H9 (cell line): Measurements from ENCODE around the gene CDS1. TPM values are rescaled to one million over a fixed set of nuclear protein-coding genes. Genes with fewer than 3 reads are reported as not detected.

Experiments
- DNase-seq: peaks from one replicate; pipeline ENCODE4 v3.0.0-alpha.2; 2017
- H2AFZ ChIP-seq: one replicate; pipeline ENCODE4 v1.6.1; 2013; ENCODE audit warnings: mild to moderate bottlenecking, low read length, control low read depth, moderate library complexity
- H2AK5ac ChIP-seq: 2 replicates; pipeline ENCODE4 v1.6.1; 2013; ENCODE audit warnings: low read length, control low read depth, mixed read lengths; ENCODE audit not compliant: insufficient read length
- H2BK120ac ChIP-seq: one replicate; pipeline ENCODE4 v1.6.1; 2013; ENCODE audit warnings: low read depth, mild to moderate bottlenecking, low read length, control low read depth, inconsistent platforms; ENCODE audit not compliant: poor library complexity, severe bottlenecking
- H2BK12ac ChIP-seq: 2 replicates; pipeline ENCODE4 v1.6.1; 2013; ENCODE audit warnings: low read length, control low read depth, mixed read lengths, low read depth; ENCODE audit not compliant: insufficient read length
- H2BK15ac ChIP-seq: 2 replicates; pipeline ENCODE4 v1.6.1; 2013; ENCODE audit warnings: low read depth, low read length, control low read depth
- H2BK20ac ChIP-seq: one replicate; pipeline ENCODE4 v1.6.1; 2013; ENCODE audit warnings: low read depth, mild to moderate bottlenecking, low read length, control low read depth, inconsistent platforms; ENCODE audit not compliant: poor library complexity, severe bottlenecking
- H2BK5ac ChIP-seq: 2 replicates; pipeline ENCODE4 v1.6.1; 2013; ENCODE audit warnings: low read length, control low read depth, mixed read lengths; ENCODE audit not compliant: insufficient read length
- H3K14ac ChIP-seq: 2 replicates; pipeline ENCODE4 v1.6.1; 2013; ENCODE audit warnings: low read length, control low read depth; ENCODE audit not compliant: insufficient read depth
- H3K18ac ChIP-seq: 2 replicates; pipeline ENCODE4 v1.6.1; 2013; ENCODE audit warnings: low read depth, mild to moderate bottlenecking, mixed read lengths, low read length, control low read depth; ENCODE audit not compliant: insufficient read length
- H3K23ac ChIP-seq: 2 replicates; pipeline ENCODE4 v1.6.1; 2013; ENCODE audit warnings: low read length, control low read depth, mixed read lengths, low read depth; ENCODE audit not compliant: insufficient read length
- H3K23me2 ChIP-seq: 2 replicates; pipeline ENCODE4 v1.6.1; 2013; ENCODE audit warnings: low read depth, mild to moderate bottlenecking, mixed read lengths, low read length, control low read depth; ENCODE audit not compliant: insufficient read length, poor library complexity, severe bottlenecking
- H3K27ac ChIP-seq: 2 replicates; pipeline ENCODE4 v1.5.1; 2013; ENCODE audit warnings: low read length, control low read depth, mixed read lengths, low read depth; ENCODE audit not compliant: insufficient read length
- H3K27me3 ChIP-seq: 2 replicates; pipeline ENCODE4 v1.6.1; 2013; ENCODE audit warnings: low read length, control low read depth, inconsistent platforms; ENCODE audit not compliant: insufficient read depth
- H3K4ac ChIP-seq: 2 replicates; pipeline ENCODE4 v1.6.1; 2013; ENCODE audit warnings: low read depth, mild to moderate bottlenecking, control low read depth, inconsistent platforms, low read length, moderate library complexity
- H3K4me1 ChIP-seq: 2 replicates; pipeline ENCODE4 v1.6.1; 2013; ENCODE audit warnings: low read length, control low read depth, inconsistent platforms; ENCODE audit not compliant: insufficient read depth
- H3K4me2 ChIP-seq: 2 replicates; pipeline ENCODE4 v1.6.1; 2013; ENCODE audit warnings: low read length, control low read depth, mixed read lengths; ENCODE audit not compliant: insufficient read length, insufficient read depth
- H3K56ac ChIP-seq: 2 replicates; pipeline ENCODE4 v1.6.1; 2013; ENCODE audit warnings: low read depth, mild to moderate bottlenecking, mixed read lengths, low read length, control low read depth; ENCODE audit not compliant: insufficient read length
- H3K79me1 ChIP-seq: 2 replicates; pipeline ENCODE4 v1.6.1; 2013; ENCODE audit warnings: low read depth, mild to moderate bottlenecking, moderate library complexity, low read length, control low read depth, inconsistent platforms; ENCODE audit not compliant: insufficient read depth, poor library complexity, severe bottlenecking
- H3K79me2 ChIP-seq: 2 replicates; pipeline ENCODE4 v1.6.1; 2013; ENCODE audit warnings: low read length, control low read depth, inconsistent platforms; ENCODE audit not compliant: insufficient read depth
- H3K9ac ChIP-seq: 2 replicates; pipeline ENCODE4 v1.6.1; 2013; ENCODE audit warnings: low read length, control low read depth, mixed read lengths; ENCODE audit not compliant: insufficient read length; ENCODE audit errors: extremely low read depth
- H3K9me3 ChIP-seq: one replicate; pipeline ENCODE4 v1.6.1; 2013; ENCODE audit warnings: low read depth, low read length, inconsistent platforms; ENCODE audit not compliant: control insufficient read depth
- H3T11ph ChIP-seq: one replicate; pipeline ENCODE4 v1.6.1; 2013; ENCODE audit warnings: mild to moderate bottlenecking, low read length, control low read depth, inconsistent platforms
- H4K20me1 ChIP-seq: one replicate; pipeline ENCODE4 v1.6.1; 2013; ENCODE audit not compliant: control insufficient read depth, insufficient read length, insufficient read depth
- H4K5ac ChIP-seq: 2 replicates; pipeline ENCODE4 v1.6.1; 2013; ENCODE audit warnings: low read depth, mild to moderate bottlenecking, mixed read lengths, low read length, control low read depth; ENCODE audit not compliant: insufficient read length
- H4K8ac ChIP-seq: replicated peaks from 2 replicates; pipeline ENCODE4 v1.6.1; 2013; ENCODE audit warnings: low read length, control low read depth, mixed read lengths, low read depth; ENCODE audit not compliant: insufficient read length
- H4K91ac ChIP-seq: 2 replicates; pipeline ENCODE4 v1.6.1; 2013; ENCODE audit warnings: low read depth, mild to moderate bottlenecking, moderate library complexity, mixed read lengths, low read length, control low read depth; ENCODE audit not compliant: insufficient read length
- H3K27ac Mint-ChIP-seq, 3 experiments: 2 replicates in 2 of 3; 3 replicates in 1 of 3; pipeline ENCODE4 v1.8.0; 2020 to 2021; ENCODE audit warnings: mixed read lengths in 3 of 3, mild to moderate bottlenecking in 1 of 3, moderate library complexity in 1 of 3
- H3K27me3 Mint-ChIP-seq: 2 replicates; pipeline ENCODE4 v1.8.0; 2021; ENCODE audit warnings: low read depth, mild to moderate bottlenecking, moderate library complexity, mixed read lengths
- H3K36me3 Mint-ChIP-seq, 3 experiments: 2 replicates in 2 of 3; 3 replicates in 1 of 3; pipeline ENCODE4 v1.8.0; 2020 to 2021; ENCODE audit warnings: low read depth in 3 of 3, mixed read lengths in 3 of 3; ENCODE audit not compliant: insufficient read depth in 1 of 3
- H3K4me1 Mint-ChIP-seq, 2 experiments: 2 replicates each; pipeline ENCODE4 v1.8.0; 2020; ENCODE audit warnings: mixed read lengths in 2 of 2
- H3K4me3 Mint-ChIP-seq, 2 experiments: 2 replicates in 1 of 2; 3 replicates in 1 of 2; pipeline ENCODE4 v1.8.0; 2020 to 2021; ENCODE audit warnings: mild to moderate bottlenecking in 2 of 2, mixed read lengths in 2 of 2, moderate library complexity in 1 of 2
- H3K9me3 Mint-ChIP-seq, 2 experiments: 2 replicates in 1 of 2; 3 replicates in 1 of 2; pipeline ENCODE4 v1.8.0; 2020; ENCODE audit warnings: mild to moderate bottlenecking in 2 of 2, mixed read lengths in 2 of 2, moderate library complexity in 1 of 2
- WGBS: extraction: QIAGEN DNeasy Blood & Tissue Kit; methylation state at CpG from one replicate; pipeline ENCODE4 v1.1.7; 2013; ENCODE audit warnings: missing lambda C conversion rate, low lambda C conversion rate, mixed read lengths; ENCODE audit not compliant: insufficient read length; ENCODE audit errors: extremely low coverage; 5-methylcytosine and 5-hydroxymethylcytosine counted together
- total RNA-seq: library from RNA; stranded (reverse); gene quantifications from 2 replicates; pipeline ENCODE4 v1.2.1, GENCODE V29; 2021
- TF ChIP-seq, protein P1 (sequence below): fragments of 200-600 bp; sonication (generic); conservative IDR thresholded peaks from 3 replicates; pipeline ENCODE4 v1.8.0; 2021; ENCODE audit warnings: antibody characterized with exemption, mild to moderate bottlenecking

Gene CDS1
- total RNA-seq, 1 experiment from 2014 or later = 7.5 TPM

DNA sequence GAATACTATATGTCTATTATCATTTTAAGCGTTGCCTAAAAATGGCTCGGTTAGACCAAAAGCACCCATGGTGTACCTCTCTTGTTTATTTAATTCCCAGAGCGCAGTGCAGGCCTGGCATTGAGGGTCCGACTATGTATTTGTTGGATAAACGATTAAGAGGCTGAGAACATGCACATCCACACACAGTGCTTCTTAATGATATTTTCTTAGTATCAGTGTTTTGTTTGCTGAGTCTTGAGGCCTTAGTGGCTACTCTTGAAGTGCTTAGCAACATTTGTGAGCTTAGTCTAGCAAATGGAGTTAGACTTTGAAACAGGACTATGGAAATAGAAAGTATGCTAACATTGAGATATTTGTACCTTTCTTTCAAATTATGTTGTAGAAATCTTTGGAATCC lies 43.7 kb downstream of the CDS1 start:
- Histone ChIP-seq H4K91ac (no peak overlapping the region), H3K9me3 (no peaks in the 10 kb centered on the region), H3K79me1 (no peaks in the 10 kb centered on the region), H3K14ac (no peak overlapping the region), H3K56ac (no peak overlapping the region), H2AK5ac (no peak overlapping the region), H2BK120ac (no peak overlapping the region), H4K20me1 (no peaks in the 10 kb centered on the region), H3K4me2 (no peak overlapping the region), H4K5ac (no peak overlapping the region), H2BK20ac (no peak overlapping the region), H2BK12ac (no peak overlapping the region), H4K8ac (no peak overlapping the region), H3T11ph (no peak overlapping the region), H3K23me2 (no peaks in the 10 kb centered on the region), H3K9ac (no peak overlapping the region), H3K23ac (no peak overlapping the region), H3K27ac (no peak overlapping the region), H2BK5ac (no peak overlapping the region), H3K79me2 (no peaks in the 10 kb centered on the region), H3K18ac (no peak overlapping the region), H3K27me3 (no peaks in the 10 kb centered on the region), H2BK15ac (no peak overlapping the region), H3K4ac (no peak overlapping the region), H2AFZ (no peak overlapping the region), H3K4me1 (no peaks in the 10 kb centered on the region)
- Mint-ChIP-seq H3K4me1 (peaks cover 9 to 12% of the 10 kb centered on the region in 2 experiments), H3K27ac (no peak overlapping the region), H3K4me3 (no peak overlapping the region), H3K9me3 (no peaks in the 10 kb centered on the region), H3K27me3 (no peaks in the 10 kb centered on the region), H3K36me3 (peaks cover under 1 to 17% (median 13%) of the 10 kb centered on the region in 3 experiments; a peak in 6 of 7 replicates)
- TF ChIP-seq, protein P1, sequence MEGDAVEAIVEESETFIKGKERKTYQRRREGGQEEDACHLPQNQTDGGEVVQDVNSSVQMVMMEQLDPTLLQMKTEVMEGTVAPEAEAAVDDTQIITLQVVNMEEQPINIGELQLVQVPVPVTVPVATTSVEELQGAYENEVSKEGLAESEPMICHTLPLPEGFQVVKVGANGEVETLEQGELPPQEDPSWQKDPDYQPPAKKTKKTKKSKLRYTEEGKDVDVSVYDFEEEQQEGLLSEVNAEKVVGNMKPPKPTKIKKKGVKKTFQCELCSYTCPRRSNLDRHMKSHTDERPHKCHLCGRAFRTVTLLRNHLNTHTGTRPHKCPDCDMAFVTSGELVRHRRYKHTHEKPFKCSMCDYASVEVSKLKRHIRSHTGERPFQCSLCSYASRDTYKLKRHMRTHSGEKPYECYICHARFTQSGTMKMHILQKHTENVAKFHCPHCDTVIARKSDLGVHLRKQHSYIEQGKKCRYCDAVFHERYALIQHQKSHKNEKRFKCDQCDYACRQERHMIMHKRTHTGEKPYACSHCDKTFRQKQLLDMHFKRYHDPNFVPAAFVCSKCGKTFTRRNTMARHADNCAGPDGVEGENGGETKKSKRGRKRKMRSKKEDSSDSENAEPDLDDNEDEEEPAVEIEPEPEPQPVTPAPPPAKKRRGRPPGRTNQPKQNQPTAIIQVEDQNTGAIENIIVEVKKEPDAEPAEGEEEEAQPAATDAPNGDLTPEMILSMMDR = no peak
- DNase-seq = no peak
- no CpG with 5 or more reads among the region's 5 CpGs for WGBS
